ENCODE measurements around the gene TTC23.

TTC23 gene

DNA sequence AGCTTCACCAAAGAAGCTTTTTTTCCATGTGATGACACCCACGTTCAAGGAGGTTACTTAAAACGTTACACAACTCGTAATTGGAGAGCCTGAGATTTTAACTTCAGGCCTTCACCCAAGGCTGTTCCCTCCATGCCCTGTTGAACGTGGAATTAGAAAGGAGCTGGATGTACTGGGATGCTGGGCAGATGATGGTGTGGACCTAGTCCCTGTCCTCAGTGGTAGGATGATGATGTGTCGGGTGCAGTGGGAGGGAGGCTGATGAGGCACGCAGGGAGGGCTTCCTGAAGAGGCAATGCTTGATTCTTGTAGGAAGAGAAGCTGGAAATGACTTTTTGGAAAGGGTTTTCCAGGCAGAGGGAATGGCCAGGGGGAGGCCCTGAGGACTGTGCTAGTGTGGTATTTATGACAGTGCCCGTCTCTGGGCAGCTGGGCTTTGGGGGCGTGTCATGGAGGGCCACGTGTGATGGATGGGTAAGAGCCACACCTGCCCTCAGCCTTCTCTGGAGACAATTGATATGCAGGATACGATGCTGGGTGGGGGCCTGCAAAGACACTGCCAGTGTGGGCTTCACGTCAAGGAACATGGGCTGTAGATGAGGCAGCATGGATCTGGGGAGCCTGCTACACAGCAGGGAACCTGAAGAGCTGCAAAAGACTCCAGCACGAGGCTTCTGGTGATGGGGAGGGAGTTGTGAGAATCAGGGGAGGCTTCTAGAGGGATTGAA, 129.2 kb downstream of the TTC23 start:
- H3K27ac ChIP-seq (replicated peaks): no peak overlapping the region
- no peak overlapping the region for H3K4me3 ChIP-seq (replicated peaks; ENCODE audit: insufficient read depth, low read length)
- H3K27me3 ChIP-seq (ENCODE audit: insufficient read depth, poor library complexity, severe bottlenecking): no peaks in the 10 kb centered on the region
- no peak for DNase-seq (ENCODE audit: low read depth in 1 of 2, low spot score in 1 of 2)
- TF ChIP-seq, protein P1, sequence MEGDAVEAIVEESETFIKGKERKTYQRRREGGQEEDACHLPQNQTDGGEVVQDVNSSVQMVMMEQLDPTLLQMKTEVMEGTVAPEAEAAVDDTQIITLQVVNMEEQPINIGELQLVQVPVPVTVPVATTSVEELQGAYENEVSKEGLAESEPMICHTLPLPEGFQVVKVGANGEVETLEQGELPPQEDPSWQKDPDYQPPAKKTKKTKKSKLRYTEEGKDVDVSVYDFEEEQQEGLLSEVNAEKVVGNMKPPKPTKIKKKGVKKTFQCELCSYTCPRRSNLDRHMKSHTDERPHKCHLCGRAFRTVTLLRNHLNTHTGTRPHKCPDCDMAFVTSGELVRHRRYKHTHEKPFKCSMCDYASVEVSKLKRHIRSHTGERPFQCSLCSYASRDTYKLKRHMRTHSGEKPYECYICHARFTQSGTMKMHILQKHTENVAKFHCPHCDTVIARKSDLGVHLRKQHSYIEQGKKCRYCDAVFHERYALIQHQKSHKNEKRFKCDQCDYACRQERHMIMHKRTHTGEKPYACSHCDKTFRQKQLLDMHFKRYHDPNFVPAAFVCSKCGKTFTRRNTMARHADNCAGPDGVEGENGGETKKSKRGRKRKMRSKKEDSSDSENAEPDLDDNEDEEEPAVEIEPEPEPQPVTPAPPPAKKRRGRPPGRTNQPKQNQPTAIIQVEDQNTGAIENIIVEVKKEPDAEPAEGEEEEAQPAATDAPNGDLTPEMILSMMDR (IDR thresholded peaks at IDR 0.05; ENCODE audit: insufficient read depth, low read length): no peak
- no peak for TF ChIP-seq POLR2AphosphoS5 (IDR thresholded peaks at IDR 0.05; ENCODE audit: low read depth)
- TF ChIP-seq SPI1 (IDR thresholded peaks at IDR 0.05; ENCODE audit: borderline replicate concordance, low read depth): no peak
- TF ChIP-seq, protein P2, sequence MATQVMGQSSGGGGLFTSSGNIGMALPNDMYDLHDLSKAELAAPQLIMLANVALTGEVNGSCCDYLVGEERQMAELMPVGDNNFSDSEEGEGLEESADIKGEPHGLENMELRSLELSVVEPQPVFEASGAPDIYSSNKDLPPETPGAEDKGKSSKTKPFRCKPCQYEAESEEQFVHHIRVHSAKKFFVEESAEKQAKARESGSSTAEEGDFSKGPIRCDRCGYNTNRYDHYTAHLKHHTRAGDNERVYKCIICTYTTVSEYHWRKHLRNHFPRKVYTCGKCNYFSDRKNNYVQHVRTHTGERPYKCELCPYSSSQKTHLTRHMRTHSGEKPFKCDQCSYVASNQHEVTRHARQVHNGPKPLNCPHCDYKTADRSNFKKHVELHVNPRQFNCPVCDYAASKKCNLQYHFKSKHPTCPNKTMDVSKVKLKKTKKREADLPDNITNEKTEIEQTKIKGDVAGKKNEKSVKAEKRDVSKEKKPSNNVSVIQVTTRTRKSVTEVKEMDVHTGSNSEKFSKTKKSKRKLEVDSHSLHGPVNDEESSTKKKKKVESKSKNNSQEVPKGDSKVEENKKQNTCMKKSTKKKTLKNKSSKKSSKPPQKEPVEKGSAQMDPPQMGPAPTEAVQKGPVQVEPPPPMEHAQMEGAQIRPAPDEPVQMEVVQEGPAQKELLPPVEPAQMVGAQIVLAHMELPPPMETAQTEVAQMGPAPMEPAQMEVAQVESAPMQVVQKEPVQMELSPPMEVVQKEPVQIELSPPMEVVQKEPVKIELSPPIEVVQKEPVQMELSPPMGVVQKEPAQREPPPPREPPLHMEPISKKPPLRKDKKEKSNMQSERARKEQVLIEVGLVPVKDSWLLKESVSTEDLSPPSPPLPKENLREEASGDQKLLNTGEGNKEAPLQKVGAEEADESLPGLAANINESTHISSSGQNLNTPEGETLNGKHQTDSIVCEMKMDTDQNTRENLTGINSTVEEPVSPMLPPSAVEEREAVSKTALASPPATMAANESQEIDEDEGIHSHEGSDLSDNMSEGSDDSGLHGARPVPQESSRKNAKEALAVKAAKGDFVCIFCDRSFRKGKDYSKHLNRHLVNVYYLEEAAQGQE (IDR thresholded peaks at IDR 0.05; ENCODE audit: insufficient replicate concordance, low read depth): no peak
- TF ChIP-seq GABPA (IDR thresholded peaks at IDR 0.05; ENCODE audit: low read depth): no peak

DNA sequence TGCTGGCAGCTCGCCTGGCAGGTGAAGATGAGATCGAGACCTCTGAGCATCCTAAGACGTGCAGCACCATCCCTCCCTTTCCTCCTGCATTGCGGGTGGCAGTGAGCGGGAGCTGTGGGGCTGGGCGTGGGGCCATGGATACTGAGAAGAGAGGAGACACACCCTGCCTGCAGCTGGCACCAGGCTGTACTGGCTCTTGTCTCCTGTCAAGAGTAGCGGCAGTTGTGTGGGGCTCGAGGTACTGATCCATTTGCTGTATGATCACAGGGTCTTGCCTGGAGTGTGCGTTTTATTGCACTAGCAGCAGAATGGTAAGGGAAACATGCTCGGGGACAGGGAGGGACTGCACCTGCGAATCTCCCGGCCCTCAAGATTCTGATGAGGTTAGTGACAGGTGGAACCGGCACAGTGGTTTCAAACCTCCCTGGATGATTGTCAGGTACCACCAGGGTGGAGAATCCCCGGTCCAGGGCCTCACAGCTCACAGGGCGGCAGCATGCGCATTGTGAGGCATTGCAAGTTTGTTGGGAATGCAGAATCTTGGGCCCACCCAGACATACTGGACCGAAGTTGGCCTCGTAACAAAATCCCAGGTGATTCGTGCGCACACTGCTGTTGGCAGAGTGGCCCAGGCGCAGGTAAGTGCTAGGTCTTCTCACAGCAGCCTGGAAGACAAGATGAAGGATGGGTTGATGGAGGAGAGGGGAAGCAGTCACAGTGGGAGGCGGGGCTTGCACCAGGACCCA, 130.4 kb downstream of the TTC23 start:
- no peak for DNase-seq (ENCODE audit: low read depth in 1 of 2, low spot score in 1 of 2)
- TF ChIP-seq GABPA (IDR thresholded peaks at IDR 0.05; ENCODE audit: low read depth) (no peak), POLR2AphosphoS5 (IDR thresholded peaks at IDR 0.05; ENCODE audit: low read depth) (no peak), SPI1 (IDR thresholded peaks at IDR 0.05; ENCODE audit: borderline replicate concordance, low read depth) (no peak)
- TF ChIP-seq, protein P2 (IDR thresholded peaks at IDR 0.05; ENCODE audit: insufficient replicate concordance, low read depth): no peak
- TF ChIP-seq, protein P1 (IDR thresholded peaks at IDR 0.05; ENCODE audit: insufficient read depth, low read length): no peak
- H3K4me3 ChIP-seq (replicated peaks; ENCODE audit: insufficient read depth, low read length): no peak overlapping the region
- no peak overlapping the region for H3K27ac ChIP-seq (replicated peaks)
- no peaks in the 10 kb centered on the region for H3K27me3 ChIP-seq (ENCODE audit: insufficient read depth, poor library complexity, severe bottlenecking)

DNA sequence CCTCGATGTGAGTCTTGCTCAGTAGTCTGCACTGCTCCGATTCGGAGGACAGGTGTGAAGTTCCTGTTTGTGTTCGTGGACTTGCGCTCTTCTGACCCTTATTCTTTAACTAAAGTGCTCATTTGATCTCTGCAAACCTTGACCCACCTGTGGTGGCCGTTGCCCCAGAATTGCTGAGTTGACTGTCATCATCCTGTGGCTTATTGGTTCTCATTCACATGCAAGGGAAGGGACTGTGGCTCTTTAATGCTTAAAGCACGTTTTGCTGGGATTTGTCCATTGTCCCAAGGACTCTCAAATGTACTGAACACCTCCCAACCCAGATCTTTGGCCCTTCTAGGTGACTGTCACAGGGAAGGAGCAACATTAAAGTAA, 131.1 kb downstream of the TTC23 start:
- no peak for TF ChIP-seq SPI1 (IDR thresholded peaks at IDR 0.05; ENCODE audit: borderline replicate concordance, low read depth)
- TF ChIP-seq GABPA (IDR thresholded peaks at IDR 0.05; ENCODE audit: low read depth): no peak
- no peak for TF ChIP-seq POLR2AphosphoS5 (IDR thresholded peaks at IDR 0.05; ENCODE audit: low read depth)
- TF ChIP-seq, protein P1 (IDR thresholded peaks at IDR 0.05; ENCODE audit: insufficient read depth, low read length): no peak
- TF ChIP-seq, protein P2 (IDR thresholded peaks at IDR 0.05; ENCODE audit: insufficient replicate concordance, low read depth): no peak
- H3K27ac ChIP-seq (replicated peaks): no peak overlapping the region
- DNase-seq (ENCODE audit: low read depth in 1 of 2, low spot score in 1 of 2): no peak
- no peak overlapping the region for H3K4me3 ChIP-seq (replicated peaks; ENCODE audit: insufficient read depth, low read length)
- no peaks in the 10 kb centered on the region for H3K27me3 ChIP-seq (ENCODE audit: insufficient read depth, poor library complexity, severe bottlenecking)
